ENCODE data around the gene ATP12A.

GRCh38 chr13:24671386-24672113 lies 8.7 kb upstream of the ATP12A start:
- peak in 2 of 3 donors; percentile 23 to 25 for TF ChIP-seq CTCF (IDR thresholded peaks at IDR 0.05)
- no peak for TF ChIP-seq POLR2A (IDR thresholded peaks at IDR 0.05)

Measured in ovary (tissue), 3 donors.